ENCODE measurements around the gene ZC3H10. TPM values are rescaled to one million over a fixed set of nuclear protein-coding genes. Genes with fewer than 3 reads are reported as not detected.

The ZC3H10 gene
- total and polyA plus RNA-seq, 2 of the 13 experiments (the other 11 are each of a cell fraction or from before 2014, with no cell fraction given), result 0.70 to 2.3 TPM

DNA sequence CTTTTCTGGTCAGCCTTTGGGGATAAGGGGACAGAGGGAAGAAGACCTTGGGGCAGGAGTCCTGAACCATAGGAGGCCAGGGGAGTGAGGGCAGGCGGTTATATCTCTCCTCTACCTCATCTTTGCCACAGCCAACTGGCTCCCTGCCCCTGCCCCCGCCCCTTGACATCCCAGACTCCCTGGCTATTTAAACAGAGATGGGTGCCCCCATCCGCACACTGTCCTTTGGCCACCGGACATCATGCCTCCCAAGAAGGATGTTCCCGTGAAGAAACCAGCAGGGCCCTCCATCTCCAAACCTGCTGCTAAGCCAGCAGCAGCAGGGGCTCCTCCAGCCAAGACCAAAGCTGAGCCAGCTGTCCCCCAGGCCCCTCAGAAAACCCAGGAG lies 35.6 kb downstream of the ZC3H10 start (continued):
- TF ChIP-seq ELF1 (CRISPR knock-in tag; IDR thresholded peaks at IDR 0.05), result no peak
- TF ChIP-seq TBP (CRISPR knock-in tag; IDR thresholded peaks at IDR 0.05), result no peak
- TF ChIP-seq ZNF432 (CRISPR knock-in tag; IDR thresholded peaks at IDR 0.05; ENCODE audit: borderline replicate concordance), result no peak
- no peak for TF ChIP-seq ZSCAN20 (CRISPR knock-in tag; IDR thresholded peaks at IDR 0.05; ENCODE audit: borderline replicate concordance)
- no peak for TF ChIP-seq HNF4A (CRISPR knock-in tag; IDR thresholded peaks at IDR 0.05)
- no peak for TF ChIP-seq TEAD3 (CRISPR knock-in tag; optimal IDR thresholded peaks at IDR 0.05; ENCODE audit: borderline replicate concordance)
- TF ChIP-seq, protein P1, sequence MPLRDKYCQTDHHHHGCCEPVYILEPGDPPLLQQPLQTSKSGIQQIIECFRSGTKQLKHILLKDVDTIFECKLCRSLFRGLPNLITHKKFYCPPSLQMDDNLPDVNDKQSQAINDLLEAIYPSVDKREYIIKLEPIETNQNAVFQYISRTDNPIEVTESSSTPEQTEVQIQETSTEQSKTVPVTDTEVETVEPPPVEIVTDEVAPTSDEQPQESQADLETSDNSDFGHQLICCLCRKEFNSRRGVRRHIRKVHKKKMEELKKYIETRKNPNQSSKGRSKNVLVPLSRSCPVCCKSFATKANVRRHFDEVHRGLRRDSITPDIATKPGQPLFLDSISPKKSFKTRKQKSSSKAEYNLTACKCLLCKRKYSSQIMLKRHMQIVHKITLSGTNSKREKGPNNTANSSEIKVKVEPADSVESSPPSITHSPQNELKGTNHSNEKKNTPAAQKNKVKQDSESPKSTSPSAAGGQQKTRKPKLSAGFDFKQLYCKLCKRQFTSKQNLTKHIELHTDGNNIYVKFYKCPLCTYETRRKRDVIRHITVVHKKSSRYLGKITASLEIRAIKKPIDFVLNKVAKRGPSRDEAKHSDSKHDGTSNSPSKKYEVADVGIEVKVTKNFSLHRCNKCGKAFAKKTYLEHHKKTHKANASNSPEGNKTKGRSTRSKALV (CRISPR knock-in tag; IDR thresholded peaks at IDR 0.05), result no peak
- no peak for TF ChIP-seq JUND (CRISPR knock-in tag; IDR thresholded peaks at IDR 0.05)
- TF ChIP-seq, protein P2, sequence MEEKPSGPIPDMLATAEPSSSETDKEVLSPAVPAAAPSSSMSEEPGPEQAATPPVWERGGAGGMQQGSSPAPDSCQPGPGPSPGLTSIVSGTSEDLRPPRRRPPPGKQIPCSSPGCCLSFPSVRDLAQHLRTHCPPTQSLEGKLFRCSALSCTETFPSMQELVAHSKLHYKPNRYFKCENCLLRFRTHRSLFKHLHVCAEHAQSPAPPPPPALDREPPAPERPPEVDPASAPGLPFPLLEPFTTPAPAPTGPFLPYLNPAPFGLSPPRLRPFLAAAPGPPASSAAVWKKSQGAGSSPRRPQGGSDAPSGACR (CRISPR knock-in tag; IDR thresholded peaks at IDR 0.05), result no peak
- TF ChIP-seq, protein P3, sequence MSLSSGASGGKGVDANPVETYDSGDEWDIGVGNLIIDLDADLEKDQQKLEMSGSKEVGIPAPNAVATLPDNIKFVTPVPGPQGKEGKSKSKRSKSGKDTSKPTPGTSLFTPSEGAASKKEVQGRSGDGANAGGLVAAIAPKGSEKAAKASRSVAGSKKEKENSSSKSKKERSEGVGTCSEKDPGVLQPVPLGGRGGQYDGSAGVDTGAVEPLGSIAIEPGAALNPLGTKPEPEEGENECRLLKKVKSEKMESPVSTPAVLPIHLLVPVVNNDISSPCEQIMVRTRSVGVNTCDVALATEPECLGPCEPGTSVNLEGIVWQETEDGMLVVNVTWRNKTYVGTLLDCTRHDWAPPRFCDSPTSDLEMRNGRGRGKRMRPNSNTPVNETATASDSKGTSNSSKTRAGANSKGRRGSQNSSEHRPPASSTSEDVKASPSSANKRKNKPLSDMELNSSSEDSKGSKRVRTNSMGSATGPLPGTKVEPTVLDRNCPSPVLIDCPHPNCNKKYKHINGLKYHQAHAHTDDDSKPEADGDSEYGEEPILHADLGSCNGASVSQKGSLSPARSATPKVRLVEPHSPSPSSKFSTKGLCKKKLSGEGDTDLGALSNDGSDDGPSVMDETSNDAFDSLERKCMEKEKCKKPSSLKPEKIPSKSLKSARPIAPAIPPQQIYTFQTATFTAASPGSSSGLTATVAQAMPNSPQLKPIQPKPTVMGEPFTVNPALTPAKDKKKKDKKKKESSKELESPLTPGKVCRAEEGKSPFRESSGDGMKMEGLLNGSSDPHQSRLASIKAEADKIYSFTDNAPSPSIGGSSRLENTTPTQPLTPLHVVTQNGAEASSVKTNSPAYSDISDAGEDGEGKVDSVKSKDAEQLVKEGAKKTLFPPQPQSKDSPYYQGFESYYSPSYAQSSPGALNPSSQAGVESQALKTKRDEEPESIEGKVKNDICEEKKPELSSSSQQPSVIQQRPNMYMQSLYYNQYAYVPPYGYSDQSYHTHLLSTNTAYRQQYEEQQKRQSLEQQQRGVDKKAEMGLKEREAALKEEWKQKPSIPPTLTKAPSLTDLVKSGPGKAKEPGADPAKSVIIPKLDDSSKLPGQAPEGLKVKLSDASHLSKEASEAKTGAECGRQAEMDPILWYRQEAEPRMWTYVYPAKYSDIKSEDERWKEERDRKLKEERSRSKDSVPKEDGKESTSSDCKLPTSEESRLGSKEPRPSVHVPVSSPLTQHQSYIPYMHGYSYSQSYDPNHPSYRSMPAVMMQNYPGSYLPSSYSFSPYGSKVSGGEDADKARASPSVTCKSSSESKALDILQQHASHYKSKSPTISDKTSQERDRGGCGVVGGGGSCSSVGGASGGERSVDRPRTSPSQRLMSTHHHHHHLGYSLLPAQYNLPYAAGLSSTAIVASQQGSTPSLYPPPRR (CRISPR knock-in tag; IDR thresholded peaks at IDR 0.05; ENCODE audit: borderline replicate concordance), result no peak
- no peak for TF ChIP-seq NR3C1 (CRISPR knock-in tag; IDR thresholded peaks at IDR 0.05)
- TF ChIP-seq SCMH1 (CRISPR knock-in tag; IDR thresholded peaks at IDR 0.05; ENCODE audit: borderline replicate concordance), result no peak

Data from HepG2 (cell line).